ENCODE results near the gene PRR4. TPM values are rescaled to one million over a fixed set of nuclear protein-coding genes. Genes with fewer than 3 reads are reported as not detected.

Gene PRR4
- total RNA-seq, 4 donors from 2014 or later: 1.6 to 344 (median 2.5) TPM

- Histone ChIP-seq H3K27ac (no peak overlapping the region), H3K36me3 (peaks cover 0 to 18% of the 10 kb centered on the region in 2 donors), H3K9me3 (no peaks in the 10 kb centered on the region), H3K4me3 (no peak overlapping the region), H3K27me3 (no peaks in the 10 kb centered on the region), H3K4me1 (no peaks in the 10 kb centered on the region)
- ATAC-seq: no peak
- WGBS, 2 donors (ENCODE audit: low coverage in 1 of 2): 45 to 58% methylated on average over 2 of the region's 2 CpGs
- TF ChIP-seq POLR2AphosphoS5 (IDR thresholded peaks at IDR 0.05) (no peak), EP300 (IDR thresholded peaks at IDR 0.05) (no peak), CTCF (IDR thresholded peaks at IDR 0.05) (no peak), POLR2A (IDR thresholded peaks at IDR 0.05) (no peak)
Measured at GRCh38 chr12:10873378-10873777, 24.1 kb upstream of the PRR4 start.

- no peak for ATAC-seq
- Histone ChIP-seq H3K4me3 (no peak overlapping the region), H3K27me3 (no peaks in the 10 kb centered on the region), H3K4me1 (no peaks in the 10 kb centered on the region), H3K27ac (no peak overlapping the region), H3K36me3 (peaks cover 0 to 5% of the 10 kb centered on the region in 2 donors), H3K9me3 (peaks cover 0 to 3% (median 0%) of the 10 kb centered on the region in 3 donors)
- TF ChIP-seq CTCF (IDR thresholded peaks at IDR 0.05): no peak
- no peak for TF ChIP-seq POLR2A (IDR thresholded peaks at IDR 0.05)
- TF ChIP-seq EP300 (IDR thresholded peaks at IDR 0.05): no peak
- no peak for TF ChIP-seq POLR2AphosphoS5 (IDR thresholded peaks at IDR 0.05)
- WGBS, 2 donors (ENCODE audit: low coverage in 1 of 2): 60% methylated on average over 2 of the region's 2 CpGs; no CpG with 5 or more reads in 1 of the 2 donors
Measured at GRCh38 chr12:10867381-10867780, 18.1 kb upstream of the PRR4 start.

- H3K4me1 ChIP-seq: no peaks in the 10 kb centered on the region
- H3K36me3 ChIP-seq: peaks cover 0 to 12% of the 10 kb centered on the region in 2 donors
- no peak overlapping the region for H3K4me3 ChIP-seq
- TF ChIP-seq CTCF (IDR thresholded peaks at IDR 0.05) (no peak), EP300 (IDR thresholded peaks at IDR 0.05) (no peak), POLR2A (IDR thresholded peaks at IDR 0.05) (no peak), POLR2AphosphoS5 (IDR thresholded peaks at IDR 0.05) (no peak)
- H3K9me3 ChIP-seq: peaks cover 0 to 14% (median 0%) of the 10 kb centered on the region in 3 donors
- no peak overlapping the region for H3K27ac ChIP-seq
- no peak for ATAC-seq
- 87 to 96% methylated on average over 2 of the region's 2 CpGs for WGBS, 2 donors (ENCODE audit: low coverage in 1 of 2)
- H3K27me3 ChIP-seq: no peaks in the 10 kb centered on the region
Measured at GRCh38 chr12:10863512-10864218, 14.4 kb upstream of the PRR4 start.

- no peak for ATAC-seq
- 86 to 100% methylated on average over 1 to 2 of the region's 2 CpGs for WGBS, 2 donors (ENCODE audit: low coverage in 1 of 2)
- no peak for TF ChIP-seq POLR2AphosphoS5 (IDR thresholded peaks at IDR 0.05)
- TF ChIP-seq EP300 (IDR thresholded peaks at IDR 0.05): no peak
- no peak for TF ChIP-seq POLR2A (IDR thresholded peaks at IDR 0.05)
- TF ChIP-seq CTCF (IDR thresholded peaks at IDR 0.05): no peak
- H3K9me3 ChIP-seq: peaks cover 0 to 14% (median 0%) of the 10 kb centered on the region in 3 donors
- H3K27ac ChIP-seq: no peak overlapping the region
- peaks cover 0 to 20% of the 10 kb centered on the region in 2 donors for H3K36me3 ChIP-seq
- no peaks in the 10 kb centered on the region for H3K27me3 ChIP-seq
- H3K4me3 ChIP-seq: no peak overlapping the region
- no peaks in the 10 kb centered on the region for H3K4me1 ChIP-seq
Measured at GRCh38 chr12:10861366-10861765, 12.1 kb upstream of the PRR4 start.

- peaks cover 0 to 7% (median 0%) of the 10 kb centered on the region in 3 donors for H3K9me3 ChIP-seq
- no peak overlapping the region for H3K4me3 ChIP-seq
- 95 to 100% methylated on average over 1 to 2 of the region's 2 CpGs for WGBS, 2 donors (ENCODE audit: low coverage in 1 of 2)
- no peak overlapping the region for H3K27ac ChIP-seq
- H3K4me1 ChIP-seq: no peaks in the 10 kb centered on the region
- no peaks in the 10 kb centered on the region for H3K27me3 ChIP-seq
- H3K36me3 ChIP-seq: peaks cover 0 to 27% of the 10 kb centered on the region in 2 donors
- TF ChIP-seq EP300 (IDR thresholded peaks at IDR 0.05) (no peak), POLR2AphosphoS5 (IDR thresholded peaks at IDR 0.05) (no peak), CTCF (IDR thresholded peaks at IDR 0.05) (no peak), POLR2A (IDR thresholded peaks at IDR 0.05) (no peak)
- no peak for ATAC-seq
Measured at GRCh38 chr12:10855807-10856206, 6.5 kb upstream of the PRR4 start.
